Measurements from ENCODE around the gene TUBA3D. TPM values are rescaled to one million over a fixed set of nuclear protein-coding genes. Genes with fewer than 3 reads are reported as not detected.
"Not testable (repeated sequence)": the region's sequence is repeated elsewhere in the genome, so short reads cannot be mapped to it uniquely, and the experiment has no call there.

Gene TUBA3D
- polyA plus RNA-seq, 3 donors: not detected

DNA sequence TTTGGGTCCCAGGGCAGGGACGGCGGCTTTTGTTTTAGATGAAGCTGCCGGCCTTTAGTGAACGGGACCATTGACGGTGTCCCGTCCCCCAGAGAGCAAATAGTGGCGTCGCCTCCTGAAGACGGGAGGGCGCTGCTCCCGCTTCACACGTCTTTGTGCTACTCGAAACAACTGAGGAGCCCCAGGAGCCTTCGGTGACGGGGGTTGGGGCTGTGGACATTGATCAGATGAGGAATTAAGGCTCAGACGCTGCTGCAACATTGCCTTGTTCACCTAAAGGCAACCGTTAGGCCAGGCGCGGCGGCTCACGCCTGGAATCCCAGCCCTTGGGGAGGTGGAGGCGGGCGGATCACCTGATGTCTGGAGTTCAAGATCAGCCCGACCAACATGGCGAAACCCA lies 444 bp downstream of the TUBA3D start:
- H3K36me3 Mint-ChIP-seq; H3K36me3 ChIP-seq (replicated peaks in 1 of 2; ENCODE audit: control insufficient read depth in 1 of 2, insufficient read depth in 2 of 2, low read length in 2 of 2); H3K27me3 ChIP-seq (ENCODE audit: control insufficient read depth in 2 of 2, insufficient read depth in 2 of 2, low read length in 2 of 2); H3K4me1 ChIP-seq (ENCODE audit: control insufficient read depth in 1 of 2, insufficient read depth in 2 of 2, low read length in 2 of 2); H3K4me3 ChIP-seq (replicated peaks in 1 of 3; ENCODE audit: low read depth in 2 of 3, low read length in 3 of 3); H4K20me1 ChIP-seq (ENCODE audit: insufficient read depth, low read length); H3K27ac Mint-ChIP-seq; H3K27ac ChIP-seq (ENCODE audit: low read depth in 1 of 2, low read length in 2 of 2); H3K4me2 ChIP-seq (replicated peaks; ENCODE audit: extremely low read depth, low read length, poor library complexity, severe bottlenecking); H3K79me2 ChIP-seq (ENCODE audit: insufficient read depth, low read length); H3K27me3 Mint-ChIP-seq (ENCODE audit: low read depth in 3 of 3); H3K4me3 Mint-ChIP-seq; H2AFZ ChIP-seq (ENCODE audit: insufficient read depth, low read depth, low read length, poor library complexity, severe bottlenecking); DNase-seq; H3K9ac ChIP-seq (ENCODE audit: insufficient read depth, low read length, poor library complexity, severe bottlenecking); H3K4me1 Mint-ChIP-seq; intact Hi-C loops (cut with micrococcal nuclease): not testable (repeated sequence)
- peaks cover 6 to 19% (median 12%) of the 10 kb centered on the region in 7 donors for H3K9me3 Mint-ChIP-seq
- 96% methylated on average over 17 of the region's 25 CpGs for WGBS (ENCODE audit: insufficient coverage)
- peaks cover 0 to 15% of the 10 kb centered on the region in 2 donors for H3K9me3 ChIP-seq (replicated peaks in 1 of 2; ENCODE audit: control insufficient read depth in 1 of 2, insufficient read depth in 1 of 2, low read length in 2 of 2)

DNA sequence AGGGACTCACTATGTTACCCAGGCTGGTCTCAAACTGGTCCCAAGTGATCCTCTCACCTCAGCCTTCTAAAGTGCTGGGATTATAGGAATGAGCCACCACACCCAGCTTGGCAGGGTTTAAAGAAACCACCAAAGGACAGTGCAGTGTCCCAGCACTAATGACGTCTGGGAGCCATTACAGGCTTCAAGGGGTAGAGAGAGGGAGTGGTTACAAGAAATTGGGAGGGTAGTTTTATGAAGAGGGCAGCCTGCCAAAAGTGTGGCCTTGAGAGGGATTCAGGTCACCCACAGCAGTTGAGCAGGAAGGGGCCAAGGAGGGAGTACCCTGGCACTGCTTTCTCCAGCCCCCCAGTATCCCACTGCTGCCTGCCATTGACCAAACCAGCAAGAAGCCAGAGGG lies 1.3 kb downstream of the TUBA3D start:
- H3K4me1 Mint-ChIP-seq; H3K4me3 ChIP-seq (replicated peaks in 1 of 3; ENCODE audit: low read depth in 2 of 3, low read length in 3 of 3); H3K27me3 Mint-ChIP-seq (ENCODE audit: low read depth in 3 of 3); DNase-seq; H3K27ac Mint-ChIP-seq; H4K20me1 ChIP-seq (ENCODE audit: insufficient read depth, low read length); H3K4me1 ChIP-seq (ENCODE audit: control insufficient read depth in 1 of 2, insufficient read depth in 2 of 2, low read length in 2 of 2); H3K79me2 ChIP-seq (ENCODE audit: insufficient read depth, low read length); H3K36me3 Mint-ChIP-seq; H3K4me2 ChIP-seq (replicated peaks; ENCODE audit: extremely low read depth, low read length, poor library complexity, severe bottlenecking); H3K36me3 ChIP-seq (replicated peaks in 1 of 2; ENCODE audit: control insufficient read depth in 1 of 2, insufficient read depth in 2 of 2, low read length in 2 of 2); H3K27ac ChIP-seq (ENCODE audit: low read depth in 1 of 2, low read length in 2 of 2); H3K9ac ChIP-seq (ENCODE audit: insufficient read depth, low read length, poor library complexity, severe bottlenecking); H2AFZ ChIP-seq (ENCODE audit: insufficient read depth, low read depth, low read length, poor library complexity, severe bottlenecking); H3K4me3 Mint-ChIP-seq; intact Hi-C loops (cut with micrococcal nuclease); H3K27me3 ChIP-seq (ENCODE audit: control insufficient read depth in 2 of 2, insufficient read depth in 2 of 2, low read length in 2 of 2): not testable (repeated sequence)
- peaks cover 0 to 15% of the 10 kb centered on the region in 2 donors for H3K9me3 ChIP-seq (replicated peaks in 1 of 2; ENCODE audit: control insufficient read depth in 1 of 2, insufficient read depth in 1 of 2, low read length in 2 of 2)
- WGBS (ENCODE audit: insufficient coverage): 88% methylated on average over 1 of the region's 1 CpG
- peaks cover 6 to 19% (median 12%) of the 10 kb centered on the region in 7 donors for H3K9me3 Mint-ChIP-seq

DNA sequence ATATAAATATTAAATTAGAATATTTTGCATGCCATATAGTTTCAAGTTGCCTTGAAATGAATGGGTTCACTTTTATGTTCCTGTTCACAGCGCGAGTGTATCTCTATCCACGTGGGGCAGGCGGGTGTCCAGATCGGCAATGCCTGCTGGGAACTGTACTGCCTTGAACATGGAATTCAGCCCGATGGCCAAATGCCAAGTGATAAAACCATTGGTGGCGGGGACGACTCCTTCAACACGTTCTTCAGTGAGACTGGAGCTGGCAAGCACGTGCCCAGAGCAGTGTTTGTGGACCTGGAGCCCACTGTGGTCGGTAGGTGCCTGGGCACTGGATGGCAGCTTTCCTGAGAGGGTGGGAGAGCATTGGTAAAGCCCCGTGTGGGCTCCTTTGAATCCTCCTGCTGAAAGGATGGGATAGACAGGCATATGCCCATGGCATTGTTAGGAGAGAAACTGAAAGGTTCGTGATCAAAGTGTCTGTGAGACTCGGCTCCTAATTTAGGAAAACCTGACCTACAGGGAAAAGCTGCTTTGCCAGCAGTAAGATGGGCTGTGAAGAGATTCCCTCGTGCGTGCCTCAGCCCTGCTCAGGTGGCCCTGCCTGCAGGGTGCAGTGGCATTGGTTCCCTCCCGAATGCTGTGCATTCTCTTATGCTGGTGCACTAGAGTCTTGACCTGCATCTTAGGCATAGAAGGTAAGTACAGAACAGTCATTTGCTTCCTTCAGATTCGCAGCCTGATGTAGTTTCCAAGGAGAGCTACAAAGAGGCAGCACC lies 2.3 kb downstream of the TUBA3D start:
- H3K4me1 ChIP-seq (ENCODE audit: control insufficient read depth in 1 of 2, insufficient read depth in 2 of 2, low read length in 2 of 2); H3K4me1 Mint-ChIP-seq; H2AFZ ChIP-seq (ENCODE audit: insufficient read depth, low read depth, low read length, poor library complexity, severe bottlenecking); H3K9ac ChIP-seq (ENCODE audit: insufficient read depth, low read length, poor library complexity, severe bottlenecking); H3K79me2 ChIP-seq (ENCODE audit: insufficient read depth, low read length); H3K36me3 ChIP-seq (replicated peaks in 1 of 2; ENCODE audit: control insufficient read depth in 1 of 2, insufficient read depth in 2 of 2, low read length in 2 of 2); H3K27ac ChIP-seq (ENCODE audit: low read depth in 1 of 2, low read length in 2 of 2); H3K27ac Mint-ChIP-seq; intact Hi-C loops (cut with micrococcal nuclease); H4K20me1 ChIP-seq (ENCODE audit: insufficient read depth, low read length); H3K27me3 ChIP-seq (ENCODE audit: control insufficient read depth in 2 of 2, insufficient read depth in 2 of 2, low read length in 2 of 2); H3K4me3 ChIP-seq (replicated peaks in 1 of 3; ENCODE audit: low read depth in 2 of 3, low read length in 3 of 3); DNase-seq; H3K4me3 Mint-ChIP-seq; H3K4me2 ChIP-seq (replicated peaks; ENCODE audit: extremely low read depth, low read length, poor library complexity, severe bottlenecking); H3K27me3 Mint-ChIP-seq (ENCODE audit: low read depth in 3 of 3): not testable (repeated sequence)
- WGBS (ENCODE audit: insufficient coverage): 100% methylated on average over 4 of the region's 18 CpGs
- peaks cover 4 to 17% of the 10 kb centered on the region in 2 donors for H3K36me3 Mint-ChIP-seq
- H3K9me3 ChIP-seq (replicated peaks in 1 of 2; ENCODE audit: control insufficient read depth in 1 of 2, insufficient read depth in 1 of 2, low read length in 2 of 2): peaks cover 0 to 15% of the 10 kb centered on the region in 2 donors
- H3K9me3 Mint-ChIP-seq: peaks cover 6 to 19% (median 12%) of the 10 kb centered on the region in 7 donors

DNA sequence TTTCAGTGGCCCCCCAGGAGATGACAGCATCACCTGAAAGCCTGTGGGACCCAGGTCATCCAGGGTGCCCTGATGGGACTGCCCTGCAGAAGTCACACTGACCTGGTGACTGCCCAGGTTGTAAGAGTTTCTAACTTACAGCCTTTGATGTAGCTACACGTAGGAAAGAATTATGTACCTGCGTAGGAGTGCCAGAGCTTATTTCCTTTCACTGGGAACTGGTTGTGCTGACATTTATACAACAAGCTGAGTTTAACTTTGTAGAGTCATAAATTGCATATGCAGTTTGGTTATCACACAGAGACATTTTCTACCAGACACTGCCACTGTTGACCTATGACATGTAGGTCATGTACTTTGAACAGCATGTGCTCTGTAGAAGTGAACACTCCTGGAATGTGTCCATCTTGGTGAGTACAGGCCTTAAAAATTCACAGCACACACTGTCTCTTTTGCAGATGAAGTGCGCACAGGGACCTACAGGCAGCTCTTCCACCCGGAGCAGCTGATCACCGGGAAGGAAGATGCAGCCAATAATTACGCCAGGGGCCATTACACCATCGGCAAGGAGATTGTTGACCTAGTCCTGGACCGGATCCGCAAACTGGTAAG lies 3.0 kb downstream of the TUBA3D start:
- Mint-ChIP-seq H3K36me3 (peaks cover 5 to 24% of the 10 kb centered on the region in 2 donors), H3K9me3 (peaks cover 6 to 19% (median 12%) of the 10 kb centered on the region in 7 donors)
- H3K4me2 ChIP-seq (replicated peaks; ENCODE audit: extremely low read depth, low read length, poor library complexity, severe bottlenecking); H3K27ac ChIP-seq (ENCODE audit: low read depth in 1 of 2, low read length in 2 of 2); H3K4me3 Mint-ChIP-seq; H3K4me3 ChIP-seq (replicated peaks in 1 of 3; ENCODE audit: low read depth in 2 of 3, low read length in 3 of 3); H3K27me3 ChIP-seq (ENCODE audit: control insufficient read depth in 2 of 2, insufficient read depth in 2 of 2, low read length in 2 of 2); H3K79me2 ChIP-seq (ENCODE audit: insufficient read depth, low read length); H2AFZ ChIP-seq (ENCODE audit: insufficient read depth, low read depth, low read length, poor library complexity, severe bottlenecking); H3K4me1 ChIP-seq (ENCODE audit: control insufficient read depth in 1 of 2, insufficient read depth in 2 of 2, low read length in 2 of 2); H3K4me1 Mint-ChIP-seq; H3K27ac Mint-ChIP-seq; H3K36me3 ChIP-seq (replicated peaks in 1 of 2; ENCODE audit: control insufficient read depth in 1 of 2, insufficient read depth in 2 of 2, low read length in 2 of 2); H3K9ac ChIP-seq (ENCODE audit: insufficient read depth, low read length, poor library complexity, severe bottlenecking); DNase-seq; H3K27me3 Mint-ChIP-seq (ENCODE audit: low read depth in 3 of 3); intact Hi-C loops (cut with micrococcal nuclease); H4K20me1 ChIP-seq (ENCODE audit: insufficient read depth, low read length): not testable (repeated sequence)
- peaks cover 0 to 15% of the 10 kb centered on the region in 2 donors for H3K9me3 ChIP-seq (replicated peaks in 1 of 2; ENCODE audit: control insufficient read depth in 1 of 2, insufficient read depth in 1 of 2, low read length in 2 of 2)
- 94% methylated on average over 6 of the region's 9 CpGs for WGBS (ENCODE audit: insufficient coverage)

Data from CD14-positive monocyte (primary cell).